CD4-positive, alpha-beta T cell (primary cell): ENCODE measurements around the gene FBF1. TPM values are rescaled to one million over a fixed set of nuclear protein-coding genes. Genes with fewer than 3 reads are reported as not detected.
A peak's percentile ranks its signal among the peaks of the same experiment; 100 is the strongest.

Source experiments
- ATAC-seq: fragments of 200-7000 bp; cut with Tn5 transposase; one replicate; pipeline ENCODE4 v1.10.0; 2022; ENCODE audit warnings: mild to moderate bottlenecking; ENCODE audit not compliant: poor library complexity
- CTCF ChIA-PET: fragments of 350-600 bp; sonication (Branson Sonifier 250); formaldehyde crosslinking; loops from one replicate; lab custom pipeline; 2021; ENCODE audit warnings: antibody characterized with exemption, inconsistent platforms; lab: Charles Lee
- POLR2A ChIA-PET: fragments of 350-600 bp; sonication (Branson Sonifier 250); formaldehyde crosslinking; loops from one replicate; lab custom pipeline; 2021; ENCODE audit warnings: antibody characterized with exemption, inconsistent platforms; lab: Charles Lee
- DNase-seq, 14 experiments: peaks; one replicate each; pipeline ENCODE4 v3.0.0-alpha.2; 2013 to 2020; ENCODE audit warnings: mixed read lengths in 2 of 14
- H3K27ac ChIP-seq, 2 donors: one replicate each; pipeline versions ENCODE4 v1.5.1 to v1.7.0; 2013; ENCODE audit warnings: low read length in 2 of 2, low read depth in 1 of 2, mild to moderate bottlenecking in 1 of 2
- H3K27me3 ChIP-seq, 2 experiments: 1 replicate in 1 of 2; 2 replicates in 1 of 2; pipeline versions ENCODE4 v1.6.1 to v1.7.0; 2013; ENCODE audit warnings: low read length in 2 of 2, control low read depth in 1 of 2, mild to moderate bottlenecking in 1 of 2, moderate library complexity in 1 of 2; ENCODE audit not compliant: insufficient read depth in 2 of 2, control insufficient read depth in 1 of 2
- H3K36me3 ChIP-seq: one replicate; pipeline ENCODE4 v1.6.1; 2013; ENCODE audit warnings: low read length, control low read depth; ENCODE audit not compliant: insufficient read depth
- H3K4me1 ChIP-seq: one replicate; pipeline ENCODE4 v1.6.1; 2013; ENCODE audit warnings: low read length, control low read depth; ENCODE audit not compliant: insufficient read depth
- H3K4me3 ChIP-seq: one replicate; pipeline ENCODE4 v1.5.1; 2013; ENCODE audit warnings: mild to moderate bottlenecking, low read length, moderate library complexity
- H3K9me3 ChIP-seq, 2 experiments: 1 replicate in 1 of 2; 2 replicates in 1 of 2; pipeline versions ENCODE4 v1.6.1 to v1.7.0; 2013; ENCODE audit warnings: low read length in 2 of 2, mild to moderate bottlenecking in 2 of 2, control low read depth in 1 of 2, moderate library complexity in 1 of 2; ENCODE audit not compliant: control insufficient read depth in 1 of 2, insufficient read depth in 1 of 2
- H3K27ac Mint-ChIP-seq: one replicate; pipeline ENCODE4 v1.8.0; 2020; ENCODE audit warnings: mixed read lengths
- H3K27me3 Mint-ChIP-seq: one replicate; pipeline ENCODE4 v1.8.0; 2021; ENCODE audit warnings: mixed read lengths
- H3K36me3 Mint-ChIP-seq: one replicate; pipeline ENCODE4 v1.8.0; 2021; ENCODE audit warnings: low read depth, mixed read lengths
- H3K4me1 Mint-ChIP-seq: one replicate; pipeline ENCODE4 v1.8.0; 2021; ENCODE audit warnings: low read depth, mixed read lengths
- H3K4me3 Mint-ChIP-seq: one replicate; pipeline ENCODE4 v1.8.0; 2020; ENCODE audit warnings: mild to moderate bottlenecking, mixed read lengths
- H3K9me3 Mint-ChIP-seq: one replicate; pipeline ENCODE4 v1.8.0; 2020; ENCODE audit warnings: mixed read lengths
- intact Hi-C, 2 experiments: fragments of 100-400 bp; cut with DNase I in 1 of 2; cut with micrococcal nuclease in 1 of 2; formaldehyde crosslinking; loops; one replicate each; pipeline versions ENCODE4 v1.15.1 to v1.9.0; 2023 to 2025; cut with DNase I, micrococcal nuclease
- total RNA-seq, 174 experiments: library from RNA in 2 of 174; stranded (reverse) in 2 of 174; gene quantifications; one replicate each; pipeline ENCODE4 v1.2.3 and lab custom pipeline; 2021 to 2026
- TF ChIP-seq, protein P1 (sequence below): fragments of 200-600 bp; IDR thresholded peaks from one replicate; pipeline ENCODE4 v1.8.0; 2022; ENCODE audit warnings: antibody characterized with exemption, mild to moderate bottlenecking

The FBF1 gene
- total RNA-seq, 2 experiments from 2014 or later = 21.2 to 23.9 TPM

DNA sequence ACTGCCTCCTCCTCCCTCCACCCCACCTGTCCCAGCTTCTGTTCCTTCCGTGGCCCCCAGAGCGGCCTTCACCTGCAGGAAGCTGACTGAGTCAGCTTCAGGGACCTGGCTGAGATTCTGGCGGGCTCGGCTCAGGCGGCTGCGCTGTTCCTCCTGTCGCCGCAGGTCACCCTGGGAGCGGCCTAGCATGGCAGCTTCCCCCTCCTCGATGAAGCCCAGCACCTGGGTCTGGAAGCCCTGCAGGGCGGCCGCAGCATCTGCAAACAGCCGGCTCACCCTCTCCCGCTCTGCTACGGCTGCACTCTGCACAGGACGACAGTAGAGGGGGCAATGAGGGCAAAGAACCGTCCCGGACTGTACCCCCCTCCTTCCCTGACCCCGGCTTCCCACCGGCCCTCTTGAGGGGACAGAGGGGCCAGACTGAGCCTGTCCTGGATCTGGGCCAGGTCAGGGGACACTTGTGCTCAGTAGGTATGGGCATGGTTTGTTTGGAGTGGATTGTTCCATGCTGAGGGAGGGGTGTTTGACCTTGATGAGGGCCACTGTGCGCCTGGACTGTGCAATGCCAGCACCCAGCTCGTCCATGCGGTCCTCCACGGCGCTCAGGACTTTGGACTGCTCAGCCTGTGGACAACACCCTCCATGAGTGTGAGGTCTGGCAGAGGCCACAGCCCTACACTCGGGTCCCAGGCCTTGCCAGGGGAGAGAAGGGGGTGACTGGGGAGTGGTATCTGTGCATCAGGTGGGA lies 64.5 kb downstream of the FBF1 start:
- Histone ChIP-seq H3K27me3 (no peaks in the 10 kb centered on the region), H3K27ac (peak overlapping the region; percentile 15 to 66), H3K4me3 (peak overlapping the region; percentile 60), H3K9me3 (no peaks in the 10 kb centered on the region), H3K4me1 (peaks cover 60% of the 10 kb centered on the region), H3K36me3 (peaks cover 6% of the 10 kb centered on the region)
- Mint-ChIP-seq H3K4me3 (peak overlapping the region; percentile 91), H3K36me3 (peaks cover 5% of the 10 kb centered on the region), H3K27ac (peak overlapping the region; percentile 91), H3K9me3 (no peaks in the 10 kb centered on the region), H3K27me3 (no peaks in the 10 kb centered on the region), H3K4me1 (peaks cover 50% of the 10 kb centered on the region)
- intact Hi-C loops = loop anchor here (2.0 to 5.0 kb wide), 3 partner anchors 20 to 34 kb away; partner anchors contain the start of genes TRIM65 (in 1 of the 2) and UNC13D (in 1 of the 2)
- ATAC-seq = peak; percentile 70
- POLR2A ChIA-PET = interaction anchor here (0.6 to 10.9 kb wide), 24 partner anchors 12 to 796 kb away, joined by 3 to 230 read pairs (median 4); partner anchors contain the start of genes FBF1, GALK1, MRPL38 and TRIM65
- CTCF ChIA-PET = interaction anchor here (0.6 to 4.8 kb wide), 9 partner anchors 12 to 73 kb away, joined by 3 to 50 read pairs (median 5); partner anchors contain the start of genes TRIM65, UNC13D and WBP2
- TF ChIP-seq, protein P1, sequence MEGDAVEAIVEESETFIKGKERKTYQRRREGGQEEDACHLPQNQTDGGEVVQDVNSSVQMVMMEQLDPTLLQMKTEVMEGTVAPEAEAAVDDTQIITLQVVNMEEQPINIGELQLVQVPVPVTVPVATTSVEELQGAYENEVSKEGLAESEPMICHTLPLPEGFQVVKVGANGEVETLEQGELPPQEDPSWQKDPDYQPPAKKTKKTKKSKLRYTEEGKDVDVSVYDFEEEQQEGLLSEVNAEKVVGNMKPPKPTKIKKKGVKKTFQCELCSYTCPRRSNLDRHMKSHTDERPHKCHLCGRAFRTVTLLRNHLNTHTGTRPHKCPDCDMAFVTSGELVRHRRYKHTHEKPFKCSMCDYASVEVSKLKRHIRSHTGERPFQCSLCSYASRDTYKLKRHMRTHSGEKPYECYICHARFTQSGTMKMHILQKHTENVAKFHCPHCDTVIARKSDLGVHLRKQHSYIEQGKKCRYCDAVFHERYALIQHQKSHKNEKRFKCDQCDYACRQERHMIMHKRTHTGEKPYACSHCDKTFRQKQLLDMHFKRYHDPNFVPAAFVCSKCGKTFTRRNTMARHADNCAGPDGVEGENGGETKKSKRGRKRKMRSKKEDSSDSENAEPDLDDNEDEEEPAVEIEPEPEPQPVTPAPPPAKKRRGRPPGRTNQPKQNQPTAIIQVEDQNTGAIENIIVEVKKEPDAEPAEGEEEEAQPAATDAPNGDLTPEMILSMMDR = peak; percentile 47
- peak; percentile 47 to 90 (median 80) for DNase-seq

GRCh38 chr17:75875940-75876189 lies 65.0 kb downstream of the FBF1 start:
- Histone ChIP-seq H3K9me3 (no peaks in the 10 kb centered on the region), H3K36me3 (peaks cover 6% of the 10 kb centered on the region), H3K27ac (peak overlapping the region; percentile 66 to 70), H3K4me3 (peak overlapping the region; percentile 60), H3K4me1 (peaks cover 58% of the 10 kb centered on the region), H3K27me3 (no peaks in the 10 kb centered on the region)
- Mint-ChIP-seq H3K27me3 (no peaks in the 10 kb centered on the region), H3K9me3 (no peaks in the 10 kb centered on the region), H3K4me1 (peaks cover 50% of the 10 kb centered on the region), H3K36me3 (peaks cover 5% of the 10 kb centered on the region), H3K27ac (peak overlapping the region; percentile 91), H3K4me3 (peak overlapping the region; percentile 91)
- CTCF ChIA-PET = interaction anchor here (0.6 to 4.8 kb wide), 9 partner anchors 11 to 73 kb away, joined by 3 to 50 read pairs (median 5); partner anchors contain the start of genes TRIM65, UNC13D and WBP2
- POLR2A ChIA-PET = interaction anchor here (0.6 to 10.9 kb wide), 21 partner anchors 11 to 796 kb away, joined by 3 to 230 read pairs (median 5); partner anchors contain the start of genes FBF1, GALK1, TRIM65 and UNC13D
- no peak for ATAC-seq
- TF ChIP-seq, protein P1 = no peak
- DNase-seq = no peak
- intact Hi-C loops = loop anchor here (2.0 to 5.0 kb wide), 3 partner anchors 19 to 34 kb away; partner anchors contain the start of genes TRIM65 (in 1 of the 2) and UNC13D (in 1 of the 2)

- intact Hi-C loops = loop anchor here in 1 of 2 experiments (5.0 kb wide), 1 partner anchor 33 kb away; the partner anchor contains the start of gene UNC13D
- H3K36me3 ChIP-seq = peaks cover 6% of the 10 kb centered on the region
- peak overlapping the region; percentile 91 for H3K27ac Mint-ChIP-seq
- H3K4me3 Mint-ChIP-seq = peak overlapping the region; percentile 91
- ATAC-seq (no peak), DNase-seq (peak in 1 of 14 experiments; percentile 35)
- peaks cover 55% of the 10 kb centered on the region for H3K4me1 Mint-ChIP-seq
- no peaks in the 10 kb centered on the region for H3K27me3 ChIP-seq
- H3K4me3 ChIP-seq = peak overlapping the region; percentile 60
- H3K9me3 Mint-ChIP-seq = no peaks in the 10 kb centered on the region
- peak overlapping the region; percentile 66 to 70 for H3K27ac ChIP-seq
- no peaks in the 10 kb centered on the region for H3K9me3 ChIP-seq
- POLR2A ChIA-PET = interaction anchor here (0.8 to 10.9 kb wide), 21 partner anchors 11 to 797 kb away, joined by 3 to 230 read pairs (median 5); partner anchors contain the start of genes FBF1, GALK1, MIF4GD and TRIM65
- no peaks in the 10 kb centered on the region for H3K27me3 Mint-ChIP-seq
- peaks cover 5% of the 10 kb centered on the region for H3K36me3 Mint-ChIP-seq
- peaks cover 58% of the 10 kb centered on the region for H3K4me1 ChIP-seq
- TF ChIP-seq, protein P1 = no peak
- CTCF ChIA-PET = interaction anchor here (0.6 to 4.8 kb wide), 9 partner anchors 11 to 74 kb away, joined by 3 to 50 read pairs (median 5); partner anchors contain the start of genes TRIM65, UNC13D and WBP2
Measured at GRCh38 chr17:75875182-75875939, 65.5 kb downstream of the FBF1 start.
